Activated CD8-positive, alpha-beta memory T cell treated with anti-CD3 and anti-CD28 coated beads for 24 hours (primary cell): ENCODE data around the gene E2F8.

Experiments used
- DNase-seq: peaks from one replicate; pipeline ENCODE4 v3.0.0-alpha.2; 2020

The E2F8 gene

DNA sequence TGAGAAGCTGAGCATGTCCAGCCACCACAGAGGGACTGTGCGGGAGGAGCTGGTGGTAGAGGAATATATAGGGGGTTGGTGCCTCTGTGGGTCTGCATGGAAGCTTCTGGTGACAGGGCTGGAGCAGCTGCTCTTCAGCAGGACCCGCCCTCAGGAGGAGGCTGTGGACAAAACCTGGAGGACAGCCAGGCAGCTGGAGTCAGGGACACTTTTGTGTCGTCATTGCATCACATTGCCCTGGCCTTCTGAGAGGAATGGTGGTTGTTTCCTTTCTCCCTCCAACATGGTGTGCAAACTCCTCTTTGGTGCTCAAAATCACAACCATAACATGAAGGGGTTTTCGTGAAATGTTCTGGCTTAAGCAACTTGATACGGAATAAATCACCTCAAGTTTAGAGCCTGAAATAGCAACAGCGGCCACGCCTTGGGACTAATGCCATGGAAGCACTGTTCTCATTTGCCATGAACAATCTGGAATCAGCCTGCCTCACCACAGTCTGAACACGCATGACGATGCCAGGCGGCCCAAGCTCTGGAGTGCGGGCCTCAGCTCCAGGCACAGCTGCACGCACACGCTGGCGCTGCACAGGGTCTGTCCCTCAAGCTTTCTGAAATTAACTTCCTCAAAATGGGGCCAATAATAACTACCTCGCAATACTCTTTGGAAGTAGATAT is 21.8 kb downstream of the E2F8 start:
- no peak for DNase-seq

DNA sequence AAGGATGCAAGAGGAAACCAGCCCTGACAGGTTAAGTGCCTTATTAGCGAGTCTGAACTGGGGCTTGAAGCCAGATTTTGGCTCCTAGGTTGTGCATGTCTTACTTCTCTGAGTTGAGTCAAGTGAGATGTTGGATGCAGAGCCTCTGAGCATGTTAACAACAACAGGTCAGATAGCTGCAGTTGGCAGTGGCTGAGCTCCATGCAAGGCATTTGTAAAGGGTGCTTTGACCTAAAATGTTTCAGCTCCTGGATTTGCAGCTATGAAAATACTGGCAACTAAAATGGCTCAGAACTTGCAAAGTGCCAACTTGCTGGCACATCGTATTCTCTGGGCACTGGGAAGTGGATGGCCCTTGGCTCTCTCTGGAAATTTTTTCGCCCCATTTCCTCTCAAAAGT is 22.5 kb downstream of the E2F8 start:
- no peak for DNase-seq

DNA sequence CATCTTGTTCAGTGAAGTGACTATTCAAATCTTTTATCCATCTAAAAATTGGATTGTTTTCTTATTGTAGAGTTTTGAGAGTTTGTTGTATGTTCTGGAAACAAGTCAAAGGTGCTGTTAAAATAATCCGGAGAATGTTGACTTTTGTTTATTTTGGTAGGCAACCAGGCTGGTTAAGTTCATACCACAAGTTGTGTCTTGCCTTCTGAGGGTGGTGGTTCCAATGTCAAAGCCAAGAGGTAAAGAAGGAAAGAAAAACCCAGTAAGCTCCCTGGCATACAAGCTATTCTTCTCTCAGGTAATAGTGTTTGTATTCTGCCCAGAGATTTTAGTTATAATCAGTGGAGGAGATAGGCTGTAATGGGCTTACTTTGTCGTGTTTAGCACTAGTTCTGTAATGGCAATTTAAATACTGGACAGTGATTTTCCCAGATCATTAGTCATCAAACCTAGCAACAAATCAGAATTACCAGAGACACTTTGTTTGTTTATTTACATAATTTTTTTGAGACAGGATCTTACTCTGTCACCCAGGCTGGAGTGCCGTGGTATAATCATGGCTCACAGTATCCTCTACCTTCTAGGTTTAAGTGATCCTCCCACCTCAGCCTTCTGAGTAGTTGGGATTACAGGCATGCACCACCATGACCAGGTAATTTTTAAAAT is 23.9 kb downstream of the E2F8 start:
- DNase-seq = no peak

DNA sequence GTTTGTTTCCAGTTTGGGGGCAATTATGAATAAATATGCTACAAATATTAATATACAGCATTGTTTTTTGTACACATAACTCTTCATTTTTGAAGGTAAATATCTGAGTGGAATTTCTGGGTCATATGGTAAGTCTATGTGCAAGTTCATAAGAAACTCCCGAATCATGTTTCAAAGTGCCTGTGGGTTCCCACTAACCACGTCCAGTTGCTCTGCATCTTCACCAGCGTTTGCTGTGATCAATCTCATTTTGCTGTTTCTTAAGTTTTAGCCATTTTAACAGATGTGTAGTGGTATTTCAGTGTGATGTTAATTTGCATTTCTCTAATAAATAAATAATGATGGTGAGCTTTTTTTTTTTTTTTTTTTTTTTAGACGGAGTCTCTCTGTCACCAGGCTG is 24.7 kb downstream of the E2F8 start:
- DNase-seq = no peak

DNA sequence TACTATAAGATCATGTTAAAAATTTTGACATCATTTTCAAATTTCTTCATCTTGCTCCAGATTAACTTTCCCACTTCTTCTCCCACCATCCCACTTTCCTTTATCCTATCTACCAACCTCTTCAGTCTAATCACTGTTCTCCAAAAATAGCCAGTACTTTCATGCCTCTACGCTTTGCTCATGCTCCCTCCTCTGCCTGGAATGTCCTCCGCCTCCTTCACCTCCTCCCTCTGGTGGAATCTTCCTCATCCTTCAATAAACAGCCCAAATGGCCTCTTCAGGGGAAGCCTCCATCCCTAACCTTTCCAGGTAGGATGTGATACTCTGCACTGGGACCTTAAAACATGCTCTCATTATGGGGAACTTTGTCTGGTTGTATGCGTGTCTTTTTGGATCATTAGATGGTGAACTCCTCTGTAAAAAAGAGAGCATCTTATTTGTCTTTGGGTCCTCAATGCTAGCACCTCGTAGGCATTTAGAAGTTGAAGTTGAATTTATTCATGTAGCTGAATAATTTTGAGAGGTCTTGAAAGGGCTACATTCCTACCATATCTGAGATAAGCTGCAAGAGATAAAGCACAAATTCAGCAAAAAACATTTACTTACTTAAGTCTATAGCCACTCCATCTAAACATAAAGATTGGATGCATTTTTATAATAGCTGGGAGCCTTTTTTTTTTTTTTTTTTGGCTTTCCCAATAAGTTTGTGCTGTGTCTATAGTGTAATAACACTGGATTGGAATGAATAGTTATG is 31.0 kb downstream of the E2F8 start:
- no peak for DNase-seq

DNA sequence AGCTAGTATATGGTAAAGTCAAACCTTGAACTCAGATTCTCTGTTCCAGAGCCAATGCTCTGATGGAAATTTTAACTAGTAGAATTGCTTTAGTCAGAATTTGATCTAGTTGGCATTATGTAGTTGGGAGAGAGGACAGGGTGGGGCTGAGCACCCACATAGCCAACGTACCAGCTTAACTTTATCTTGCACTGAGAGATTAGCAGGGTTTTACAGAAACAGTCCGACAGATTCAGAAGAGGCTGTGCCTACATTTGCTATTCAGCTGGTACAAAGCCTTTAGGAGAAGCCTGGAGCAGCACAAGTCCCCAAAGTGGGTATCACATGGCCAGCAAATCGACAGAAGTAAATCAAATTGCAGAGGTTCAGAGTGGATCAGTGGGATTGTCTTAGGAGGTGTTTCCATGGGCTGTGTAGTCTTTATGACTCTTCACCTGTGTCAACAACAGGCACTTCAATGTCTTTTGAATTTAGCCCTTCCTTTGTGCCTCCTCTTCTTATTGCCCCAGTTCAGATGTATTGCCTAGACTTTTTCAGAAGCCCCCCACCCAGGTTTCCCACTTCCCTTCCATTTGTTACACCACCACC is 31.7 kb downstream of the E2F8 start:
- no peak for DNase-seq

DNA sequence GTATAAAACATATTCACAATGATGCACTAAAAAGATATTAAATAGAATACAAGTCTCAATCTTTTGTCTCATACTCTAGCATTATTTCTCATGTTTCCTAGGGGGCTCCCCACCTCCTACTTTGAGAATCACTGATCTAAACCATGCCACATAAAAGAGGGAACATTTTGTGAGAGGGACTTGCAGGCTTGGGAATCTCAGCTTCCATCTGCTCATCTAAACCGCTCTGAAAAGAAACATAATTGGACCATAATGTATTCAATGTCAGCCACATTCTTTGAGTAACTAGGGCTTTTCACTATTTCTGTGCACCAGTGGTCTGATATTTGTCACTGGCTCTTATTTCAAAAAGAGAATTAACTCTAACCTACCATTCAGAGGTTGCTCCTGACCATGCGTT is 32.6 kb downstream of the E2F8 start:
- no peak for DNase-seq

DNA sequence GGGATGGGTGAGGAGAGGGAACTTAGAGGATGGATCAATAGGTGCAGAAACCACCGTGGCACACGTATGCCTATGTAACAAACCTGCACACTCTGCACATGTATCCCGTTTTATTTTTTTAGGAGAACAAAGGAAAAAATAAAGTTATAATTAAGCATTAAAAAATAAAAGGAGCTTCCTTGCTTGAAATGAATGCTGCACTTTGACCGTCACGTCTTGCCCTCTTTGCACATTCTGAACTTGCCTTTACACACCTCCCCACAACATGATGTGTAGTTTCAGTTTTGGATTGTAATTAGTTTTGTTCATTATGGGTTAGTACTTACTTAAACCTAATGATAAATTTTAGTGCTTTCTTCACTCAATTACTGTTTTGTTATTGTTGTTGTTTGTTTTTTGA is 35.9 kb downstream of the E2F8 start:
- DNase-seq = no peak

DNA sequence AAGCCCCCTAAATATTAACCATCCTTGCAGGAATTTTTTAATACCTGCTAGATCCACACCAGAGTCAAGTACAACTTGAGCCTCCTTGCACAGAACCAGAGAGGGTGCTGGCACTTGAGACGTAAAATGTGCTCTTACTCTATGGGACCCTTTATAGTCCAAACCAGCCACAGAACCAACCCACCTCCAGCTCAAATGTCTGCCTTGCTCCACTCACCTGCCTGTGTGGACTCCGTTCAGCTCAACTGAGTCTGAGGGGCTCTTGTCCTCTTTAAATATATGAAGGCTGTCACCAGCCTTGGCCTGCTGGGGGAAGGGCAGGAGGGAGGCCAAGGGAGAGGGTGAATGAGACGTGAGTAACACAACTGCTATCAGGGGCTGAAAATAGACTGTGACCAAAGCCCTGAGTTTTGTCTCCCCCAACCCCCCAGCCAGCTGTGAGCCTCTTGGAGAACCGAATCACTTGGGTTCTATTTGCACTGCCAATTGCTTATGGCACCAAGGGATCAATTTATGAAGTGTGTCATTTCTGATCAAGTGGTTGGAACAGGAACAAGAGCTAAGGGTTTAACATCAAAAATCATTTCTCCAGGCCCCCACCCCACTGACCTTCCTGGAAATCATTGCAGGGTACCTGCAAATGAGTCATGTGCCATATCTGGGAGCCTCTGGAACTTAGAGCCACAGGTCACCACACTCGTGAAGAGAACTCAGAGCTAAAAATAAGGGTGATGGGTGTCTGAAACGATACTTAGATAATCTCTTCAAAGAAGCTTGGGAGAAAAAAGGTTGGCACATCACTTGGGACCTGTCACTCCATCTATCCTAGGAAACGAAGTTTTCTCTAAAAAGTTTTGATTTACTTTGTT is 38.8 kb downstream of the E2F8 start, which contains the start of gene CSRP3:
CSRP3 (minus strand) TSS at position 247 of the 869 bp plus-strand sequence. CDS start 9,535 bp downstream, outside the sequence.
- DNase-seq = no peak

DNA sequence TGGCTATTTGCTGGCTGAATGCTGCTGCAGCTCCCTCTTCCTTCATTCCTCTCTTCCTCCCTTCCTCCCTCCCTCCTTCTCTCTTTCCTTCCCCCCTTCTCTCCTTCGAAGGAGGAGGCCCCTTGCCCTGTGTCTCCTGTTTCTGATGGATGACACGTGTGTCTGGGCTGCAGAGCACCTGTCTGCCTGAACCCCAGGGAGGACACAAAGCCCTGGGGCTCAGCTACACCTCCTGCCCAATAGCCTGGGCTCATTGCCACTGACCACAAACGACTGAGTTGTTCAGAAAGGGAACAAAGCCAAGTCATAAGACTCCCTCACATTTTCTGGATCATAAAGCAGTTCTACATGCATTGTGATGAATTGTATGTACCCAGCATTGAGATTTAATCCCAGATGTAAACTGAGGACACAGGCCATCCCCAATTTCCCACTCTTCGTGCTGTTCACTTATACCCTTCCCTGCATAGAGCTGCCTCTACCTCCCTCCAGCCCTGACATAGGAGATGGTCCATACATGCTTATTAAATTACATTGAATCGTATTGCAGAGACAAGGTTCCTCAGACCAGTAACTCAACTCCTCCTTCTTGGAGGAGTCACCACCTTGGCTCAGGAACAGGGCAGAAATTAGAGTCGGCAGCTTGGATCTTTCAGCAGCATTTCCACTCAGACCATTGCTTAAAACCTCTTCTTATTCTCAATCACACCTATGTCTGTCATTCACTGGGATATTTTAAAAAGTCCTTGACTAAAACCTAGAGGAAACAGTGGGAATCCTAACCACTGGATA is 40.1 kb downstream of the E2F8 start:
- DNase-seq = no peak

DNA sequence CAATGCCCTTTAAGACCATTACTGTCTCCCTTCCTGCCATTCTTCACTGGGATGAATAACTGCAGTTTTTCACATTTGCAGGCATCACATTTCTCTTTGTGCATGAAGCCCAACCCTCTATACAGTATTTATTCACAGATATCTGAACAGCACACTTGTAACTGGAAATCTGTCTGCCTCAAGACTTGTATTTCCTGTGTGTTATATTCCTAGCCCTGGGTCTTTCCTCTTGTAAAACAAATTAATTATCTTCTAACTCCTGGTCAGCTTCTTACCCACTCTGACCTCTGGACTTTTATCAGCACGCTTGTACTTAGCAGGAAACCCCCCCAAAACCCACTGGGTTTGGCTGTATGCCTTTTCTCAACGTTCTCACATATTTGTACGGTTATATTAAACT is 41.0 kb downstream of the E2F8 start:
- DNase-seq = no peak

DNA sequence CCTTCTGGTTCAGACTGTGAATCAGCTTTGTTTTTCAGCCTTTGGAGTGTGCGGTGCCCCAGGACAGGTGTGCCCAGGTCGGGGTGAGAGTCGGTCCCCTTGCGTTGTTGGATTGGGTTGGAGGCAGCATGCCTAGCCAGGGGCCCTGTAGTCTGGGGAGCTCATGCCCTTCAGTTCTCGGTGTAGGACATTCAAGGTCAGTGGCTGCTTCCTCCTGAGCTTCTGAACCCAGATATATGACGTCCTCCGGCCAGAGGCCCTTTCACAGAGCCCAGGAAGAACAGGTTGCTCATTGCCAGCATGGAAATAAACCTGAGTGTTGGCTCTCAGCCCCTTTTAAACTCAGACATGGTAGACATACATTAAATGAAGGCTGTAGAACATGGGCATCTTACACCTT is 41.7 kb downstream of the E2F8 start:
- DNase-seq = no peak

DNA sequence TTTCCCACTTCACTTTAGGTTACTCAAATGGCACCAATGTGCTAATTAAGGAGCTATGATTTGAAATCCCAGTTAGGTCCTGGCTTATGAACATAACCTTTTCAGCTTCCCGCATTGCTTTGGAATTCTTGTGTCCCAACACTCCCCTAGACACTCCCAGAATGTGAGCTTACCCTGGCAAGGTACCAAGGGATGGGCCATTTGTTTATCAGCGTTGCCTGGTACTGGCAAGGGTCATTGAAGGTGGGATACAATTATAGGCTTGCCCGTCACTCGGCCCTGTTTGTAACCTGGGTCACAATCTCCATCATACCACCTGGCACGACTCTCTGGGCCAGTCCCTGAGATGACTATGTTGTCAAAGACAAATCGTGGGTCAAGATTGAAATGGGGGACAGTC is 44.3 kb downstream of the E2F8 start:
- no peak for DNase-seq

DNA sequence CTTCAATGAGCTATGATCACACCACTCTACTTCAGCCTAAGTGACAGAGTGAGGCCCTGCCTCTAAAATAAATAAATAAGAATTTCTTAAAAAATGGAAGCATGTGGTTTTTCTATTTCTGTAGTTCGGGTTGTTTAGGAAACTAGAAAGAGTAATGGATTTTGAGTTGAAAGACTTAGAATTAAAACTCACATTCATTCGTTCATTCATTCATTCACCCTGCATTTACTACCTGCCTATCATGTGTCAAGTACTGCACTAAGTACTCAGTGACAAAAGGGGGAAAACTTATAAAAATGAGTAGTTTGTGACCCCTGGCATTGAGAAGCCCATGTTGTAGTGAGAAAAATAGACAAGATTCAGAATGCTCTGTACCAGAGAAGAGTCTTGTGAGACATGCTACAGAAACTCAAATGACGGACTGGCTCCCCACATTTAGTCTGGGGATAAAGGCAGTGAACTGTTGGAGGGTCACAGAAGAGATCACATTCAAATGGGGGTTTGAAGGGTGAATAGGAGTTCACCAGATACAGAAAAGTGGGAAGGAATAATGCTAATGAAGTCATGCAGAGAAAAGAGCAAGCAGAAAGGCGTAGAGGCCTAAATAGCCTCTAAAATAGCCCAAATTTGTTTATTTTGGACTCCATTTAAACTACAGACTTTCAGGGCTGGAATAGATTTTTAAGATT is 46.0 kb downstream of the E2F8 start:
- DNase-seq = no peak

DNA sequence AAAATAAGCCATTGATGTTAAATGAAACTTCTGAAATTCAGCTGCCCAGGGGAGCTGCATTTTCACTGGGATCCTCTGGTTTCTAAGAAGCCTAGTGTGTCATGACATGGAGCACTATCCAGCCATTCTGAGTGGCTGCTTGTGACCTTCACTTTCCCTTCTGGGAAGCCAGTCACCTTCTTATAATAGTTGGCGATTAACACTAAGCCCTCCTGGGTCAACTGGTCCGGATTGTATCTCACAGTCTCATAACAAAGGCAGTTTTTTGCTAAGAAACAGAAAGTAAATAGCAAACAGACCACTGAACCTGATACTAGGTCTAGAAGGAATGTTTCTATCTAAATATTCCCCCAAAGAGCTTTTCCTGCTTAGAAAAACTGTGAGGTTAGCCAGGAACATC is 46.8 kb downstream of the E2F8 start:
- no peak for DNase-seq

DNA sequence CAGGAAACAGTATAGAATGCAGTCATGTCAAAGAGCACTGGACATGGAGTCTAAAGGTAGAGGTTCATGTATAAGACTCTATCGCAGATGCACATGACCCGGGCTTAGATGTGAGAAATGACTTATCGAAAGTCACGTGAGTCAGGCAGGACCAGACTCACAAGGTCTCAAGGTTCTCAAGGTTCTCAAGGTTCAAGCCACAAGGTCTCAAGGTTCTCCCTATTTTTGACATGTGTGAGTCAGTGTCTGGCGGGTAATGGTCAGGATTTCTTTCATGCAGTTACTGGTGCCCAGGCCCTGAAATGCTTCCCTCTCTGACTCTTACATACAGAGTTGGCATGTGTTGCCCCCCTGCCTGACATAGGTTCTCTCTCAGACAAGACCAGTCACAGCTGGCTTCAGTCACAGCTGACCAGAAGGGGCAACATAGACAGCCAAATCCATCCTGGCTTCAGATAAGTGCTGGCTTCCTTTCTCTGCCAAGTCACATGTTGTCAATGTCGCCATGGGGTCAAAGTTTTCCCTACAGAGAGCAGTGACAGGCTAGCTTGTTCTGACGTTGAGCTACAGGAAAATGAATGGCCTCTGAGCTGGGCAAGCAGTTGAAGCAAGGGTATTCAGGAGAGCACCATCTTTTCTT is 49.1 kb downstream of the E2F8 start:
- DNase-seq = no peak

DNA sequence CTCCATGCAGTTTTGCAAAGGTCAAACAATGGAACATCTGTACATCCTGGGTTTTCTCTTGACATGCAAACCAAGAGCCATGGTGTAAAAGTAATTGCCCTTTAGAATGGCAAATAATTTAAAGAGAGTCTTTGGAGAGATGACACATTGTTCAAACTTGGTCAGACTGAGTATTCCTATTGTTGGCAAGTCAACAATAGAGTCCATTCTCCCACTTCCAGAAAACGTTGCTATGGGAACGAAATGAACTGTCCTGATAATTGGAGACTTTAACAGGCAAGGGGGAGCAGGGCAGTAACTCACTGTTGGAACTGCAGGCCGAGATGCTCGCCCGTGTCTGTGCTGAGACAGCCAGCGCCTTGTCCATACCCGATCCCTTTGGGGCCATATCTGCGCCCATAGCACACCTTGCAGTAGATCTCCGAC is 52.9 kb downstream of the E2F8 start:
- no peak for DNase-seq

DNA sequence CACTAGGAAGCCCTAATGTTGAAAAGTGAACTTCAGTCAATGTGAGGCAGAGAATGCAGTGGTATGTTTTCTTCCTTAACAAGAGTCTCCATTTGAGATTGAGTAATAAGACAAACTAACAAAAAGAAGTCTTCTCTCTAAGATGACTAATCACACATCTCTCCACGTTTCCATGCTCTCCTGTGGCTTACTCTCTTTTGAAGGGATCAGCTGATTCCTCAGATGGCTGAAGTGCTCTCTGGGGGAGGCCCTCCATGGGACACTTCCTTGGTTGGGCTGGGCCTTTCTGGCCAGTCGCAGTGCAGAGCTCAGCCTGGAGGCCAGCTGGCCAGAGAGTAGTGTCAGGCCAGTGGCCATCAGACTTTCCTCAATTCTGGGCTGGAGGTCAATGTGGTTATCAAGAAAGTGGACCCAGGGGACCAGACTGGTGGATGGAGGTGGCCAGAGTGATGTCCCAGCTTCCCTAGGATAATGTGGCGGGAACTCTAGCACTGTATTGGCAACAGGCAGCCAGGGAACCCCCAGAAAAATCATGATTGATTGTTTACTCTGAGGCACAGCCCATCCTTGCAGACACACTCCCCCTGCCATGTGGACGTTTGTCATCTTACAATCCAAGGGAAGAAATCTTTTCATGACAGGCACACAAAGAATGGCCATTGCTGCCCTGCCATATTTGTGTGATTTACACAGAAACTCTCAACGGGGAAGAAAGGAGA is 53.5 kb downstream of the E2F8 start:
- DNase-seq = no peak

DNA sequence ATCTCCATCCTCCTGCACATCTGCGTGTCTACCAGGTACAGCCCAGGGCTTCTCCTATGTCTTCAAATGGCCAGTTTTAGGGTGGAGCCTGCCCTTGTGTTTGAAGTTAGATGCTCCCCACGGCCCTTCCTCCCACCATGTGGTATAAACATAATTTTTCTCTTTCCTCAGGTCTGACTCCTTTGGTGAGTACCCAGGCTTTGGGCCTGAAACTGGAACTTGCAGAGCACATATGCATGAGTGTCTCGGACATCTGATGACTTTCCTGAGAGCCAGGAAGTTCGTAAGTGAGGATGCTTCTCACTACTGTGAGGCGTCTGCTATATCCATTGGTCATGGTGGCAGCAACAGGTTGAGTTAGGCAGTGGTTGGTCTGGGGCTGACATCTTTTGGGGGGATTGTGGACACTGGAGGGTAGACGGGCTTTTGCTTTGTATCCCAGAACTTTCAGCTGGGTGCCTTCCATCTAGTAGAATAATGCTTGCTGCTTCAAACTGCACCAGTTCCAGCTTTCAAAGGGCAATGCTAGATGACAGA is 55.2 kb downstream of the E2F8 start:
- no peak for DNase-seq

DNA sequence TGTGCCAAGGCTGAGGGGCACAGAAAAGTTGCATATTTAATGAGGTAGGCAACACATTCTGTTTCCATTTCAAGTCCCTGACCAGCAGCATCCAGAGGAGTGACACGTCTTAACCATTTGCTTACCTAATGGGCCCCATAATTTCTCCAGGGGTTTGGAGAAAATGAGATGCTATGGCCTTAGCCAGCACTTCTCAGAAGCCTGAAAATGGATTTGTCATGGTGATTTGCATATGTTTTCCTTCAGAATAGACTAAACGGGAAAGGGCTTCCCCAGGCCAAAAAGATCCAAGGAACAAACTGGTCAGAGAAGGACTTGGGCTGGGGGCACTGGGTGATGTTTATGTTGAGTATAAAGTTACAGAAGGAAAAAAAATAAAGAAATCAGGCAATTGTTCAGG is 55.7 kb downstream of the E2F8 start:
- DNase-seq = no peak
